Posterior cingulate gyrus (tissue), 11 donors: ENCODE measurements around the gene TNFRSF1A.

Source experiments
- DNase-seq, 10 donors: peaks; one replicate each; pipeline versions ENCODE4 v3.0.0 to v3.0.0-alpha.2; 2020 to 2021; ENCODE audit warnings: mixed read lengths in 3 of 10
- intact Hi-C: fragments of 100-400 bp; cut with DNase I; formaldehyde crosslinking; loops from one replicate; pipeline ENCODE4 v1.15.1; 2023

TNFRSF1A gene

DNA sequence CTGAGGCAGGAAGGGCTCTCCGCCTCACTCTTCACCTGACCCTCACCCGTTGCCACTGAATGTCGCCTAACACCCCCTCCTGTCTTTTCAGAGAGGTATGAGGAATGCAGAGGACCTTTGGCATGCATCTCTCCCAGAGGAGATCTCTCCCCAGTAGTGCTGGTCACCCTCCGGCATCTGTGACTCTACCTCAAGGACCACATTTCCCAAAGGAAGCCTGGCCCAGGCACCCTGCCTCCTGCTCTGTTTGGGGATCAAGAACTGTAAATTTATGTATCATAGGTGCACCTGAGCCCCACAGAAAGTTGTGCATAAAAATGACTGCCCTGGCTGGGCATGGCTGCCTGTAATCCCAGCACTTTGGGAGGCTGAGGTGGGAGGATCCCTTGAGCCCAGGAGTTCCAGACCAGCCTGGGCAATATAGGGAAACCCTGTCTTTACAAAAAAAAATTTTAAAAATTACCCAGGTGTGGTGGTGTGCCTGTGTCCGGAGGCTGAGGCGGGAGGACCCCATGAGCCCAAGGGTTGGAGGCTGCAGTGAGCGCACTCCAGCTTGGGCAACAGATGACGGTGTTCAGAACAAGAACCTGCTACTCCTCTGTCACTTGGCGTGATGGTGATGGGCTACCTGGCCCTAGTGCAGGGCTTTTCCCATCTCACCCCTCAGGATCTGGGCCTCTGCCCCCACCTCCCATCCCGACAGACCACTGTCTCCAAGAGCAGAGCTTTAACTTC, 13.7 kb downstream of the TNFRSF1A start:
- intact Hi-C loops: no loop called here
- DNase-seq: no peak

DNA sequence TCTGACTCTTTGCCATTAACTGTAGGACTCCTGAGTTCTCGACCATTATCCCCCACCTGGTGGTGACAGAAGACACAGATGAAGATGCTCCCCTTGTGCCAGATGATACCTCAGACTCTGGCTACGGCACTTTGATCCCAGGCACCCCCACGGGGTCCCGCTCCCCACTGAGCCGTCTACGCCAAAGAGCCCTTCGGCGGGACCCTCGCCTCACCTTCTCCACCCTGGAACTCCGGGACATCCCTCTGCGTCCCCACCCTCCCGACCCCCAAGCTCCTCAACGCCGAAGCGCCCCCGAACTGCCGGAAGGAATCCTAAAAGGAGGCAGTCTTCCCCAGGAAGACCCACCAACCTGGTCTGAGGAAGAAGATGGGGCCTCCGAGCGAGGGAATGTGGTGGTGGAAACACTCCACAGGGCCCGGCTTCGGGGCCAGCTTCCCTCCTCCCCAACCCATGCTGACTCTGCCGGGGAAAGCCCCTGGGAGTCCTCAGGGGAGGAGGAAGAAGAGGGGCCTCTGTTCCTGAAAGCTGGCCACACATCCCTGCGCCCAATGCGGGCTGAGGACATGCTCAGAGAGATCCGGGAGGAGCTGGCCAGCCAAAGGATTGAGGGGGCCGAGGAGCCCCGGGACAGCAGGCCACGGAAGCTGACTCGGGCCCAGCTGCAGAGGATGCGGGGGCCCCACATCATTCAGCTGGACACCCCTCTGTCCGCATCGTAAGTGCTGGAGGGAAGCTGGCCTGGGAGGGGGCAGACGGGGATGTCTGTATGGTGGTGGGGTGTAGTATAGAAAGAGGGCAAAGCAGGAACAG, 14.4 kb downstream of the TNFRSF1A start:
- intact Hi-C loops: no loop called here
- DNase-seq: no peak

DNA sequence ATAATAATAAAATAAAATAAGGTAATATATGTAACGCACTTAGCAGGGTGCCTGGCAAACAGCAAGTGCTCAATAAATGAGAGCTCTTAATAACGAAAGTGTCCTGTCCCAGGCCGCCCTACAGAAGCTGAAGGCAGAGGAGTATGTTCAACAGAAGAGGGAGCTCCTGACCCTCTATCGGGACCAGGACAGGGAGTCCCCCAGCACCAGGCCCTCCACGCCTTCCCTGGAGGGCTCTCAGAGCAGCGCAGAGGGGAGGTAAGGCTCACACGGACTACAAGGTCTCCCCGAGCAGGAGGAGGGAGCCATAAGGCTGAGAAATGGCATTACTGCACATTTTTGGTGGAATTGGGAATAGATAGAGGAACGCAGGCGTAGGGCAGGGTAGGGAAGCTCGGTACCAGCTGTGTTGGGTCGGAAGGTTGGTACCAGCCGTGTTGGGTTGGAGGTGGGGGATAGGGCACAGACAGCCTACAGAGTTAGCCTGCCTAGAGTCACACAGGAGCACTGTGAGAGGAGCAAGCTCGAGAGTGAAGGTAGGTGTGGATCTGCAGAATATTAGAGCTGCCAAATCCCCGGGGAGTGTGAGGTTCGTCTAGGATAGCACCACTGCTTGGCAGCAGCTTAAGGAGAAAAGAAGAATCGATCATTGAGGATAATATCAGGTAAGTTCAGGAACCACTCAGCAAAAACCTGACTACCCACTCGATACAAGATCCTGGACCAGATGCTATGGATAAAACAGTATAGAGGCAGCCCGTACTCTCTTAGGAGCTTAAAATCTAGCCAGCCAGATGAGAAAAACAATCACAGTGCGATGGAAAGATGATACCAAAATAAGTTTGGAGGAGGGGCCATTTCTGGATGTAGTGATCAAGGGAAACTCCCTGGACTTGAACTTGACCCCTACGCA, 15.3 kb downstream of the TNFRSF1A start:
- no peak for DNase-seq
- intact Hi-C loops: no loop called here

DNA sequence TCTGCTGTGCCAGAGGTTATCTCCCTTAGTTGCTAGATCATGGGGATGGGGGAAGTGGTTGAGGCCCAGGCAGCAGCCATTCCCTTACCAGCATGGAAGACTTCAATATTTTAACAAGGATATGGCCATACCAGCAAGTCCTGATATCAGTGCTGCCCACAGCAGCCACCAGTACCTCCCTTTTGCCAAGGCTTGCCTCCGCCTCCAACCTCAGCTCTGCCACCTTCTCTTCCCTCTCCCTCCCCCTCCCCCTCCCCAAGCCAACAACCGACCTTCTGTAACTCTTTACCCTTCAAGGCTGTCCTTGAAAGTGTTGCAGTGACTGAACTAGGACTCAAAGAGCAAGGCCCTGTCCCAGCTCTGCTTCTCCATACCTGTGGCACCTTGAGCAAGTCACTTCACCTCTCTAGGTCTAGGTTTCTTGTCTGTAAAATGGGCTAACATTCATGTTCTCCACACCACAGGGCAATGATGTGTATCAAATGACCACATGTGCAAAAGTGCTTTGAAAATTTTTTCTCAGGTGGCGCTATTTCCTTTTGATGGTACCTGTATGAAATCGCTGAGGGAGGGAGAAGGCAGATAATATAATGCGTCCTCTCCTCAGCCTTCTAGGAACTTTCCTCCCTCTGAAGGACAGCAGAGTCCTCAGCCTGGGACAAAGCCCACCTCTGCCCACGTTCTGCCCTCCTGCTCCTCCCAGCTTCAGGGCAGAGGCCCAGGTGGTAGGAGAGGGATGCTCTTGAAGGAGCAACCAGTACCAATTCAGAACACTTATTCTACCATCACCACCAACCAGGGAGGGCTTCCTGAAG, 16.7 kb downstream of the TNFRSF1A start:
- intact Hi-C loops: no loop called here
- DNase-seq: no peak

DNA sequence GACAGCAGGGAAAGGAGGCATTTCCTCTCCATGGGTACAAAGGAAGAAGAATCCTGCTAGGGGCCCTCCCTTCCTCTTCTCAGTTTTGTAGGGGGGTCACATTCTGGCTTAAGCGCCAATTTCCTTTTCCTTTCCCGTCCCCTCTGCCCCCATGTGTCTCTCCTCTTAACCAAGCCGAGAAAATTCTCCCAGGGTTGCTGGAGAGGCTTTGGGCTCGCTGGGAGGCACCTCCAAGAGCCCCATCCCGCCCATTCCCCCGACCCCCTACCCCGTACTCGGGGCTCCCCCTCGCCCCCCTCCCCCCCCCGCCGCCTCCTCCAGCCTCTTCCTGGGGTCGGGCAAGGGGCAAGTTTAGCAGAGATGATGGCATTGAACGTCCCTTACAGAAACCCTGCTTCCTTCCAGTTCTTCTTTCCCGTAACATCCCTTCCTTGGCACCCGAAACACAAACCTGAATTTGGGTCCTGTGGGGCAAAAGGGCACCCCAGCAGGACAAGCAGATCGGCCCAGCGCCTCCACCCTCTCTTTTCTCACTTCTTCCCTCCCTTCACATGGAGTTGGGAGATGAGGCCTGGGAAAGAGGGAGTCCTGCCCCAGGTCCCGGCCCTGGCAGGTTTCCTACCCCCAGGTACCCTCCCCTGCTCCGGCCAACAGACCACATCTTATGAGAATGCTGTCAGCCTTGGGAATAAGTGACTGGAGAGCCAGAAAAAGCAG, 17.7 kb downstream of the TNFRSF1A start:
- intact Hi-C loops: no loop called here
- no peak for DNase-seq

DNA sequence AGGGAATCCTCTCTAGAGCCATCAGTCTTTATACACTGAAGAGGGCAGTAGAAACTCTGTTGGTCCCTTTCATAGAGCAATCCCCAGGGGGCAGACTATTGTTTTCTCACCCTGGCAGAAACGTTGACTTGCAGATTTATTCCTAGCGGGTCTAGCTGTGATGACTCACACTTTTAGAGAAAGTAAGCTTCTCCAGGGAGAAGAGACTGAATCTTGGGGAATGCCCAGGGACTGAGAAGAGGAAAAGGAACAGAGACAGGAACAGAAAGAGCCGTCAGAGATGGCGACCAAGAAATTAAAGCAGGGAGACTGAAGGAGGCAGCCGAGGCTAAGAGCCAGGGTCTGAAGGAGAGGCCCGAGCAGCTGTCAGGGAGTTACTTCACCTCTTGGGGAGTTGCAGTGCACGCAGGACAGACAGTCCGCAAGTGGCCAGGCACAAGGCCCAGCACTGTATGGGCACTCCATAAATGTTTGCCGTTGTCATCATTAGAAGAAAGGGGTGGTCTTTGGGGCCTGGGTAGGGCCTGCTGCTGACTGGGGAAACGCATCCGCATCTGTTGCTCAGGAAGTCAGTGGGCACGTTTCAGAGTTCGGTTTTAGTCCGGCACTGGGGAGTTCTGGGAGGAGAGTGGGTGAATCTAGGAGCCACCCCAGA, 18.4 kb downstream of the TNFRSF1A start:
- intact Hi-C loops: no loop called here
- peak in 1 of 10 donors; percentile 60 for DNase-seq

DNA sequence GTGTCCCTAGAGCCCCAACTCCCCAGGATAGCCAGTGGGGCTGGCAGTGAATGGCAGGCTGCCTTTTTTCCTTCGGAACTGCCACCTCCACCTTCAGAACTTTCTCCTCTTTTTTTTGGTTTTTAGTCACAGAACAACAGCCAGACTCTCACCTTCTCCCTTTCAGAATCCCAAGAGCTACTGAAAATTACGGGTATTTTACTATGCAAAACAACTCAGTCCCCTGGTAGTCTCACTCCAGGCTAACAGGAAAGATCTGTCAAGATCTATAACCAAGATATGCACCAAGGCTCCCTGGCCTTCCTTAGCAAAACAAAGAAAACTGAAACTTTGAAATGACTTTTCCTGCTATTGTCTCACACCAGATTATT, 18.9 kb downstream of the TNFRSF1A start:
- intact Hi-C loops: no loop called here
- DNase-seq: peak in 1 of 10 donors; percentile 20

DNA sequence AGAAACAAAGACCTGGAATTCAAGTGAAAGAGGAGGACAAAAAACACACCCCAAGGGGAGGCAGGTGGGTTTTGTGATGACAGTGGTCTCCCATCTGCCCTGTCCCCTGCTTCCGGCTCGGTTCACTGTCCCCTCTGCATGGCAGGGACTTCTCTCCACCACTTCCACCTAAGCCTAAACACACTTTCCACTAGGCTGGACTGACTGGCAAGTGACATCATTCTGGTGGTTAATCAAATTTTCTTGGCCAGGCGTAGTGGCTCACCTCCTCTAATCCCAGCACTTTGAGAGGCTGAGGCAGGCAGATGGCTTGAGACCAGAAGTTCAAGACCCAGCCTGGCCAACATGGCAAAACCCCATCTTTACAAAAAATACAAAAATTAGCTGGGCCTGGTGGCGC, 19.5 kb downstream of the TNFRSF1A start:
- intact Hi-C loops: no loop called here
- DNase-seq: no peak

DNA sequence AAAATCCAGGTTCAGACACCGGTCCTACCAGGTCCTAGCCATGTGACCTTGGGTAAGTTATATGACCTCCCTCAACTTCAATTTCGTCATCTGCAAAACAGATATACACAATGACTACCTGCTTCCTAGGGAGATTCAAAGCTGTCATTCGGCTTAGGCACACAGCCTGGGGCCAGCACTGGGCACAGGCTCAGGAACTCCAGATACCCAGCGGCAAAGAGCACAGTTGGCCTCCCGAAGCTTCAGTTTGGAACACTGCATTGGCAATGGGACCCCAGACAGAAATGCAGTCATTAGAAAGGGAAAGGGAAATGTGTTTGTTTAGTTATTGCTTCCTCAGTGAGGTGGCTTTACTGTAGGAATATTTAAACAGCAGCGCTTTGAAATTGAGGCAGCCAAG, 20.0 kb downstream of the TNFRSF1A start:
- intact Hi-C loops: no loop called here
- peak in 1 of 10 donors; percentile 4 for DNase-seq

DNA sequence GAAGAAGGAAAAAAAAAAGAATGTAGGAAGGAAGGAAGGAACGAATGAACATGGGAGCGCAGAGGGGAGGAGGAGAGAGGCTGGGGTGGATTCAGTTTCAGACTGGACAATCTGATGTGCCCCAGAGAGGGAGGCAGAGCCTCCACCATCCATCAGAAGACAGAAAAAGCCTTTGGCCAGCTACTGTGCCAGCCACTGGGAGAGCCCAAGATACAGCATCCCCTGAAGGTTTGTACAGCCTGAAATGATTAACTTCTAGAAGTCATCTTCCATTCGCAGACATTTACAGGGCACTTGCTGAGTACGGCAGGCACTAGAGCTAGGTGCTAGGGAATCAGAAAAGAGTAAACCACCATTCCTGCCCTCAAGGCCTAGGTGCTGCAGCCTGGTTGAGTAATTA, 22.4 kb downstream of the TNFRSF1A start:
- DNase-seq: peak in 1 of 10 donors; percentile 4
- intact Hi-C loops: no loop called here

DNA sequence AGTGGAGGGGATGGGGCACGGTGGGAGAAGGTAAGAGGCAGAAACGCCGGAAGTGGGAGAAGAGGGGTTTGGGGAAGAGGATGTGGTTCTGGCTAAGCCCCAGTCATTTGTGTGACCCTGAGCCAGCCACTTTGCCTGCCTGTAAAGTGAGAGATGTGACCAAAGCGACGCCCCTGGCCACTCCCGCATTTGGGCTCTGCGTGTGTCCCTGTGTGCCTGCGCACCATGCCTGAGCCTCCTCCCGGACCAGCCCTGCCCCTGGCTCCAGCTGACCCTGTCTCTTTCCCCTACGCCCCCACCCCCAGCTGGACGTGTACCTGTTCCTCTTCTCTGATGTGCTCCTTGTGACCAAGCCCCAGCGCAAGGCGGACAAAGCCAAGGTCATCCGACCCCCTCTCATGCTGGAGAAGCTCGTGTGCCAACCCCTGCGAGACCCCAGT, 23.4 kb downstream of the TNFRSF1A start:
- DNase-seq: no peak

DNA sequence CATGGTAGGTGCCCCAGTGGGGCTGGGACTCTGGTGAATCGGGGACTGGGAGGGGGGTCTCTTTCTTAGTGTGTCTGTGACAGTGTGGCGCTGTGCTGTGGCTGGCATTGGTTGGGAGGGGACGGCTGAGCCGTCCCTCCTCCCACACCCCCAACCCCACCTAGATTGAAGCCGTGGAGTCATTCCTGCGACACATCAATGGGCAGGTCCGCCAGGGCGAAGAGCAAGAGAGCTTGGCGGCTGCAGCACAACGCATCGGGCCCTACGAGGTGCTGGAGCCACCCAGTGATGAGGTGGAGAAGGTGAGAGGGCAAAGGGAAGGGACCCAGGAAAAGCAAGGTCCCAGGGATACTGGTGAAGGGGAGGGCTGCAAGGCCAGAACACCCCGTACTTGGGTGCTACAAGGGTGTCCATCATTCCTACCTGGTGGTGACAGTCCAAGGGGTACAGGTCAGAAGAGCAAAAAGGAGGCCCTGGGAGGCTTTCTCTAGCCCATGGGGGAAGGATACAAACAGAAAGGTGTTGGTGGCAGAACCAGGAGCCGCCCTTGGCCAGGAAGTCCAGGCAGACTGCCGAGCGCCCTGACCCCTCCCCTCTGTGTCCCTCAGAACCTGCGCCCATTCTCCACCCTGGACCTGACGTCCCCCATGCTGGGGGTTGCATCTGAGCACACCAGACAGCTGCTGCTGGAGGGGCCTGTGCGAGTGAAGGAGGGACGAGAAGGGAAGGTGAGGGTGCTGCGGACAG, 24.0 kb downstream of the TNFRSF1A start:
- intact Hi-C loops: no loop called here

More for the DNA sequence above, 23.4 kb downstream of the TNFRSF1A start:
- intact Hi-C loops: no loop called here

DNA sequence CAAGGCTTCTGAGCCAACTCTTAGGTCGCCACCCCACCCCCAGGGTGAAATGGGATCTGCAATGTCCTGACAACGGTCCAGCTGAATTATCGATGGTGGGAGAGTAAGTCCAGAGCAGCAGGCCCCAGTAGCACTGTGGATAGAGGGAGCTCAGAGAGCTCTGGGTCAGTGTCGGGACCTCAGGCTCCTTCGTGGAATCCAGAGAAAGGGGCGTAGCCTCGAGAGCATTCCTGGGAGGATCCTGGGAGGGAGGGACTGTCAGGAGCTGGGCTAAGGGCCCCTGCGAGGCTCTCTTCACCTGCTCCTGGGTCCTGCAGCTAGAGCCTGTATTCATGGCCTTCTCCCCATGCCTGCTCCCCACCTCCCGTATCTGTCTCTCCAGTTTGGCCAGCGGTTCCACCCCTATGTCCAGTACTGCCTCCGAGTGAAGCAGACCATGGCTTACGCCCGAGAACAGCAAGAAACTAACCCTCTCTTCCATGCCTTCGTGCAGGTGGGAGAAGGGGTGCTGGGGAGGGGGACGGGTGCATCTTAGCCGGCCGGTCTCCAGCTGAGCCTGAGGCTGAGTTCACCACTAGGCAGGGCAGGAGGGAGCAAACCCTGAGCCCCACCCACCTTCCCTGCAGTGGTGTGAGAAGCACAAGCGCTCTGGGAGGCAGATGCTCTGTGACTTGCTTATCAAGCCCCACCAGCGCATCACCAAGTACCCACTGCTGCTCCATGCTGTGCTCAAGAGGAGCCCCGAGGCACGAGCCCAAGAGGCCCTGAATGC, 24.8 kb downstream of the TNFRSF1A start:
- DNase-seq: peak in 2 of 10 donors; percentile 60 to 64
- intact Hi-C loops: no loop called here

More for the DNA sequence above, 24.0 kb downstream of the TNFRSF1A start:
- DNase-seq: peak in 1 of 10 donors; percentile 5

DNA sequence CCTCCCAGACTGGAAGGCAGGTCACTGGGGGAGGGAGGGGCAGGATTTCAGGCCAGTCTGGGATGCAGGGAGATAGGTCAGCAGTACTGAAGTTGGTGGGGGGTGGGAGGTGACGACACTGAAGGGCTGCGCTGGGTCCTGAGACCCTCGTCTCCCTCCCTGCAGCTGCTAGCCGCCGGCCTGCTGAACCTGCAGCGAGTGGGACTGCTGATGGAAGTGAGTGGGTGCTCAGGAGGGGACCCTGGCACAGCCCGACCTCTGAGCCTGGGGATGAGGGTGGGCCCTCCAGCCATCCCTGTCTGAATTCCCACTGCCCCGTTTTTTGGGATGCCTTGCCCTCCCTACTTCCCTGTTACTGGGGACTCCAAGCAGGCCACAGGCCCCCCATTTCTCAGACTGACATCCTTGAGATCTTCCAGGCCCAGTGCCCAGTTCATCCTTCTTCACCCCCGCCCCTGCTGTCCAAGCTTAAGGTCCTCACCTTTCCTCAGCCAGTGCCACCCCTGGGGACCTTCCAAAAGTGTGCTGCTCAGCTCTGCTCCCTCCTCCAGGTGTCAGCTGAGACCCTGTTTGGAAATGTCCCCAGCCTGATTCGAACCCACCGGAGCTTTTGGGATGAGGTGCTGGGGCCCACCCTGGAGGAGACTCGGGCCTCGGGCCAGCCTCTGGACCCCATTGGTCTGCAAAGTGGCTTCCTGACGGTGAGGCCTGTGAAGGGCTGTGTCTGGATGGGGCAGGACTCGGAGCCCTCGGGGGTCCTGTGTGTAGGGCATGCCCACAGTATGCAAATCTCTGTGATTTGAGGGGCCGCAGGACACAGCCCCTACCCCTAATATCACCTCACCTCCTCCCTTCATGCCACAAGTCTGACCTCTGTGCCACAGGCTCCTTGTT, 25.9 kb downstream of the TNFRSF1A start:
- peak in 3 of 10 donors; percentile 26 to 66 (median 56) for DNase-seq
- intact Hi-C loops: no loop called here

DNA sequence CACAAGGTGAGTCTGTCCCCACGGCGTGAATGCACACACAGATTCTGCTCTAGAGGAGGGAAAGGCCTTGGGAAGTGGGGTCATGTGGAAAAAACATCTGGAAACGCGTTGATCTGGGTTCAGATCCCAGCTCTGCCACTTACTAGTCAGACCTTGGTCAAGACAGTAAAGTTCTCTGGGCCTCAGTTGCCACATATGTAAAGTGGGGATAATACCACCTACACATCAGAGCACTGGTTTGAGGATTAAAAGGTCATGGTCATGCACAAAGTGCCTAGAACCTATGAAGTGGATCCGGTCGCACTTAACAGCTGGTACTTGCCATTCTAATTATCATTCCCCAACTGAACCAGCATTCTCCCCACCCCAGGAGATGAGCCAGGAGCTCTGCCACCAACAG, 26.7 kb downstream of the TNFRSF1A start:
- no peak for DNase-seq
- intact Hi-C loops: no loop called here

DNA sequence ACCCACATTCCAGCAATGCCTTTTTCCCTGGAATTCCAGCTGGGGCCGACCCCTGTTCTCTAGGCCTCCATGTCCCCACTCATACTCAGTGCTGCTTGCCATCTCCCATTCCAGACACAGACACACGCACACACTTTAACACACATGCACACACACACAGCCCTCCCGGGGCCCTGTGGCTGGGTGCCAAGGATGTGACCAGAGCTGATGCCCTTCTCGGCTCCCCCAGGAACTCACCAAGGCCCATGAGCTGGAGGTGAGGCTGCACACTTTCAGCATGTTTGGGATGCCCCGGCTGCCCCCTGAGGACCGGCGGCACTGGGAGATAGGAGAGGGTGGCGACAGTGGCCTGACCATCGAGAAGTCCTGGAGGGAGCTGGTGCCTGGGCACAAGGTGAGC, 27.1 kb downstream of the TNFRSF1A start:
- DNase-seq: peak in 3 of 10 donors; percentile 61 to 68 (median 63)
- intact Hi-C loops: no loop called here
